GM18520 (cell line): ENCODE data around the gene EPHB1.

Source experiments
- ATAC-seq: cut with Tn5 transposase; IDR thresholded peaks from one replicate; pipeline ENCODE4 v1.9.1; 2021; ENCODE audit not compliant: unreplicated experiment

Gene EPHB1

GRCh38 chr3:134807189-134807588, 12.1 kb downstream of the EPHB1 start:
- ATAC-seq, result no peak

- ATAC-seq, result no peak
Observed at GRCh38 chr3:134808835-134809234, 13.8 kb downstream of the EPHB1 start.

GRCh38 chr3:134809427-134810051, 14.5 kb downstream of the EPHB1 start:
- no peak for ATAC-seq

GRCh38 chr3:134810052-134810435, 15.0 kb downstream of the EPHB1 start:
- no peak for ATAC-seq

GRCh38 chr3:134810850-134811249, 15.8 kb downstream of the EPHB1 start:
- ATAC-seq, result no peak

- ATAC-seq, result no peak
Observed at GRCh38 chr3:134813618-134814017, 18.6 kb downstream of the EPHB1 start.

- ATAC-seq, result no peak
Observed at GRCh38 chr3:134815519-134815918, 20.5 kb downstream of the EPHB1 start.

- no peak for ATAC-seq
Observed at GRCh38 chr3:134816623-134817022, 21.6 kb downstream of the EPHB1 start.

GRCh38 chr3:134817297-134817696, 22.2 kb downstream of the EPHB1 start:
- ATAC-seq, result no peak

GRCh38 chr3:134820994-134821393, 25.9 kb downstream of the EPHB1 start:
- no peak for ATAC-seq

- no peak for ATAC-seq
Observed at GRCh38 chr3:134822090-134822489, 27.0 kb downstream of the EPHB1 start.

- no peak for ATAC-seq
Observed at GRCh38 chr3:134823679-134824078, 28.6 kb downstream of the EPHB1 start.

GRCh38 chr3:134824791-134825190, 29.7 kb downstream of the EPHB1 start:
- no peak for ATAC-seq

- ATAC-seq, result no peak
Observed at GRCh38 chr3:134827213-134827612, 32.2 kb downstream of the EPHB1 start.

GRCh38 chr3:134829721-134830120, 34.7 kb downstream of the EPHB1 start:
- no peak for ATAC-seq

- ATAC-seq, result no peak
Observed at GRCh38 chr3:134832585-134832984, 37.5 kb downstream of the EPHB1 start.

- no peak for ATAC-seq
Observed at GRCh38 chr3:134833453-134834163, 38.5 kb downstream of the EPHB1 start.

- no peak for ATAC-seq
Observed at GRCh38 chr3:134836921-134837320, 41.9 kb downstream of the EPHB1 start.

GRCh38 chr3:134838599-134838998, 43.5 kb downstream of the EPHB1 start:
- no peak for ATAC-seq

- ATAC-seq, result no peak
Observed at GRCh38 chr3:134839422-134839821, 44.4 kb downstream of the EPHB1 start.

- ATAC-seq, result no peak
Observed at GRCh38 chr3:134839990-134840389, 44.9 kb downstream of the EPHB1 start.

- ATAC-seq, result no peak
Observed at GRCh38 chr3:134840459-134840858, 45.4 kb downstream of the EPHB1 start.

- no peak for ATAC-seq
Observed at GRCh38 chr3:134846084-134846483, 51.0 kb downstream of the EPHB1 start.
